Osteoblast (primary cell): ENCODE data around the gene KIRREL3. TPM values are rescaled to one million over a fixed set of nuclear protein-coding genes. Genes with fewer than 3 reads are reported as not detected.

Experiments used
- DNase-seq: peaks from one replicate; pipeline ENCODE4 v3.0.0; 2011; ENCODE audit warnings: low spot score, mixed read lengths; ENCODE audit not compliant: insufficient read length; ENCODE audit errors: missing footprints
- H2AFZ ChIP-seq: 2 replicates; pipeline ENCODE4 v1.6.0; 2011; ENCODE audit warnings: mild to moderate bottlenecking, low read length
- H3K27ac ChIP-seq: 2 replicates; pipeline ENCODE4 v1.5.1; 2011; ENCODE audit warnings: mild to moderate bottlenecking, low read depth, low read length, moderate library complexity
- H3K27me3 ChIP-seq: 2 replicates; pipeline ENCODE4 v1.6.0; 2012; ENCODE audit warnings: mild to moderate bottlenecking, control low read depth, inconsistent platforms, low read length, moderate library complexity; ENCODE audit not compliant: insufficient read depth
- H3K36me3 ChIP-seq: 2 replicates; pipeline ENCODE4 v1.5.1; 2011; ENCODE audit warnings: mild to moderate bottlenecking, low read length, control low read depth, moderate library complexity; ENCODE audit not compliant: insufficient read depth
- H3K4me1 ChIP-seq: 2 replicates; pipeline ENCODE4 v1.5.1; 2011; ENCODE audit warnings: mild to moderate bottlenecking, low read length, control low read depth, moderate library complexity; ENCODE audit not compliant: insufficient read depth
- H3K4me2 ChIP-seq: 2 replicates; pipeline ENCODE4 v1.6.0; 2011; ENCODE audit warnings: mild to moderate bottlenecking, low read length; ENCODE audit not compliant: insufficient read depth
- H3K4me3 ChIP-seq: fragments of 200-600 bp; sonication (generic); 3 replicates; pipeline ENCODE4 v1.5.1; 2012; ENCODE audit warnings: mild to moderate bottlenecking, low read length, inconsistent platforms; ENCODE audit not compliant: insufficient read depth
- H3K79me2 ChIP-seq: 2 replicates; pipeline ENCODE4 v1.6.0; 2012; ENCODE audit warnings: mild to moderate bottlenecking, low read length, control low read depth, inconsistent platforms; ENCODE audit not compliant: insufficient read depth
- H3K9me3 ChIP-seq: 2 replicates; pipeline ENCODE4 v1.5.1; 2011; ENCODE audit warnings: low read depth, low read length, control low read depth
- H4K20me1 ChIP-seq: 2 replicates; pipeline ENCODE4 v1.6.0; 2012; ENCODE audit warnings: mild to moderate bottlenecking, low read length, control low read depth; ENCODE audit not compliant: insufficient read depth
- total RNA-seq: library from RNA; depleted of rRNA; stranded (reverse); fragments of >200 nt; gene quantifications from 2 replicates; pipeline ENCODE4 v1.2.3, GENCODE V29; 2012
- TF ChIP-seq, protein P1 (sequence below): IDR thresholded peaks from 2 replicates; pipeline ENCODE4 v1.5.1; 2011; ENCODE audit warnings: mild to moderate bottlenecking, low read depth, low read length, moderate library complexity; ENCODE audit errors: extremely low read depth

Gene KIRREL3
- total RNA-seq, 1 donor, result 3.6 TPM

- no peaks in the 10 kb centered on the region for H3K79me2 ChIP-seq
- H3K36me3 ChIP-seq, result no peaks in the 10 kb centered on the region
- no peaks in the 10 kb centered on the region for H3K27me3 ChIP-seq
- no peak overlapping the region for H3K4me2 ChIP-seq
- no peak overlapping the region for H3K27ac ChIP-seq
- no peak overlapping the region for H2AFZ ChIP-seq
- H3K9me3 ChIP-seq, result peaks cover 14% of the 10 kb centered on the region
- H3K4me1 ChIP-seq, result no peaks in the 10 kb centered on the region
- H4K20me1 ChIP-seq, result no peaks in the 10 kb centered on the region
- no peak overlapping the region for H3K4me3 ChIP-seq
- no peak for DNase-seq
- TF ChIP-seq, protein P1, sequence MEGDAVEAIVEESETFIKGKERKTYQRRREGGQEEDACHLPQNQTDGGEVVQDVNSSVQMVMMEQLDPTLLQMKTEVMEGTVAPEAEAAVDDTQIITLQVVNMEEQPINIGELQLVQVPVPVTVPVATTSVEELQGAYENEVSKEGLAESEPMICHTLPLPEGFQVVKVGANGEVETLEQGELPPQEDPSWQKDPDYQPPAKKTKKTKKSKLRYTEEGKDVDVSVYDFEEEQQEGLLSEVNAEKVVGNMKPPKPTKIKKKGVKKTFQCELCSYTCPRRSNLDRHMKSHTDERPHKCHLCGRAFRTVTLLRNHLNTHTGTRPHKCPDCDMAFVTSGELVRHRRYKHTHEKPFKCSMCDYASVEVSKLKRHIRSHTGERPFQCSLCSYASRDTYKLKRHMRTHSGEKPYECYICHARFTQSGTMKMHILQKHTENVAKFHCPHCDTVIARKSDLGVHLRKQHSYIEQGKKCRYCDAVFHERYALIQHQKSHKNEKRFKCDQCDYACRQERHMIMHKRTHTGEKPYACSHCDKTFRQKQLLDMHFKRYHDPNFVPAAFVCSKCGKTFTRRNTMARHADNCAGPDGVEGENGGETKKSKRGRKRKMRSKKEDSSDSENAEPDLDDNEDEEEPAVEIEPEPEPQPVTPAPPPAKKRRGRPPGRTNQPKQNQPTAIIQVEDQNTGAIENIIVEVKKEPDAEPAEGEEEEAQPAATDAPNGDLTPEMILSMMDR, result no peak
Observed at GRCh38 chr11:126898802-126899201, 101.8 kb downstream of the KIRREL3 start.

DNA sequence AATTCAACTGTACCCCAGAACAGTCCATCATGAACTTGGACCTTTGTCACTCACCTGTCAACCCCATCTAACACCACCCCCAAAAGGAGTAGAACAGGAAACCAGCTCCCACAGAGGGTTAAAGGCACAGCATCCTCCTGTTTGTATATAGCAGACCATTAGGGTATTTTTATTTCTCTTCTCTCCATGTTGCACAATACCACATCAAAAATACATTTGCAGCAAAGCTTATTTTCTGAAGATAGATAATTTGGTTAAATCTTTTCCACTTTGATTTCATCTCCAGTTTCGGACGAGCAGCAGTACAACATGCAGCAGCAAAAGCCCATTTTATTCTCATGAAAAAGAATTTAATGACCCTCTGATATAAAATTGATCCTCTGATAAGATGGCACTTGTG, 103.1 kb downstream of the KIRREL3 start:
- DNase-seq, result no peak
- H3K4me3 ChIP-seq, result no peak overlapping the region
- no peak overlapping the region for H2AFZ ChIP-seq
- H3K36me3 ChIP-seq, result no peaks in the 10 kb centered on the region
- no peaks in the 10 kb centered on the region for H3K79me2 ChIP-seq
- TF ChIP-seq, protein P1, result no peak
- peaks cover 1% of the 10 kb centered on the region for H3K4me1 ChIP-seq
- no peaks in the 10 kb centered on the region for H4K20me1 ChIP-seq
- no peak overlapping the region for H3K27ac ChIP-seq
- H3K27me3 ChIP-seq, result no peaks in the 10 kb centered on the region
- no peak overlapping the region for H3K4me2 ChIP-seq
- H3K9me3 ChIP-seq, result peaks cover 14% of the 10 kb centered on the region

DNA sequence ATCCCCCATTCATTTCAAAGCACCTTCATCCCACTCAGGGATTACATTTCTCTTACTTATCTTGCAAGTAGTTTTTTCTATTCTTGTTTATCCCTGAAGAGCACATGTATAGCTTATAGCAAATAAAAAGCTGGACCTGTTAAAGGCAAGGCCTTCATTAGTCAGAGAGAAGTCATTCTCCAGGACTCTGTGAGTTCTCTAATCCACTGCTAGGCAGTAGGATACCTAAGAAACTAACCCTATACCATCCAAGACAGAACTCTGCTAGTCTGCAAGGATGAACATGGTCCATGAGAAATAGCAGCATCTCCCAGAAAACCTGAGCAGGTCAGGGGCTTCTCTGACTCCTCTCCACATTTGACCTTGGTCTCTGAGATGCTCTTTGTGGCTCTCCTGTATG, 104.5 kb downstream of the KIRREL3 start:
- Histone ChIP-seq H3K4me1 (peaks cover 15% of the 10 kb centered on the region), H3K4me2 (no peak overlapping the region), H3K9me3 (peaks cover 14% of the 10 kb centered on the region), H3K36me3 (no peaks in the 10 kb centered on the region), H3K79me2 (no peaks in the 10 kb centered on the region), H3K27me3 (no peaks in the 10 kb centered on the region), H3K27ac (no peak overlapping the region), H4K20me1 (no peaks in the 10 kb centered on the region), H3K4me3 (no peak overlapping the region), H2AFZ (no peak overlapping the region)
- TF ChIP-seq, protein P1, result no peak
- DNase-seq, result no peak

- no peak overlapping the region for H2AFZ ChIP-seq
- DNase-seq, result no peak
Observed at GRCh38 chr11:126893796-126894195, 106.8 kb downstream of the KIRREL3 start.

More at GRCh38 chr11:126893796-126894195, 106.8 kb downstream of the KIRREL3 start:
- H3K27ac ChIP-seq, result no peak overlapping the region
- H3K4me2 ChIP-seq, result no peak overlapping the region
- no peaks in the 10 kb centered on the region for H3K36me3 ChIP-seq
- H4K20me1 ChIP-seq, result no peaks in the 10 kb centered on the region
- H3K79me2 ChIP-seq, result peaks cover 1% of the 10 kb centered on the region
- no peak overlapping the region for H3K4me3 ChIP-seq
- H3K4me1 ChIP-seq, result peaks cover 20% of the 10 kb centered on the region
- no peaks in the 10 kb centered on the region for H3K27me3 ChIP-seq
- TF ChIP-seq, protein P1, result no peak
- H3K9me3 ChIP-seq, result peaks cover 14% of the 10 kb centered on the region
